ENCODE measurements around the gene GPX2.

DNA sequence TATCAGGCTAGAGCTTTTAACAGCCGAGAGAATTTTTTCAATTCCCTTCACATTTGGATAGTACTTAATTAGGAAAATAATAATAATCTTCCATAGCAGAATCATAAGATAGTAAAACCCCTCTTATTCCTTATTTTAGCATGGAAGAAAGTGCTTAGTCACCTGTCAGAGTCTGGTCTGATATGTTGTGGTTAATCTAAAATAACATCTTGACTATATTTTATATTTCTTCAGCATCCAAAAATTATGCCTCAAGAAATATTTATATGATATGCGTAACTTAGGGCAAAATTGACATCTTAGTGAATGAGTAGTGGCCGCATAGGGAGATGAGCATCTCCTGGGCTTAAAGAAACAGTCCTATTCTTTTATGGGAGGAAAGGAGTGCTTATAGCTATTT is 15.5 kb downstream of the GPX2 start:
- TF ChIP-seq, protein P1, sequence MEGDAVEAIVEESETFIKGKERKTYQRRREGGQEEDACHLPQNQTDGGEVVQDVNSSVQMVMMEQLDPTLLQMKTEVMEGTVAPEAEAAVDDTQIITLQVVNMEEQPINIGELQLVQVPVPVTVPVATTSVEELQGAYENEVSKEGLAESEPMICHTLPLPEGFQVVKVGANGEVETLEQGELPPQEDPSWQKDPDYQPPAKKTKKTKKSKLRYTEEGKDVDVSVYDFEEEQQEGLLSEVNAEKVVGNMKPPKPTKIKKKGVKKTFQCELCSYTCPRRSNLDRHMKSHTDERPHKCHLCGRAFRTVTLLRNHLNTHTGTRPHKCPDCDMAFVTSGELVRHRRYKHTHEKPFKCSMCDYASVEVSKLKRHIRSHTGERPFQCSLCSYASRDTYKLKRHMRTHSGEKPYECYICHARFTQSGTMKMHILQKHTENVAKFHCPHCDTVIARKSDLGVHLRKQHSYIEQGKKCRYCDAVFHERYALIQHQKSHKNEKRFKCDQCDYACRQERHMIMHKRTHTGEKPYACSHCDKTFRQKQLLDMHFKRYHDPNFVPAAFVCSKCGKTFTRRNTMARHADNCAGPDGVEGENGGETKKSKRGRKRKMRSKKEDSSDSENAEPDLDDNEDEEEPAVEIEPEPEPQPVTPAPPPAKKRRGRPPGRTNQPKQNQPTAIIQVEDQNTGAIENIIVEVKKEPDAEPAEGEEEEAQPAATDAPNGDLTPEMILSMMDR (IDR thresholded peaks at IDR 0.05; ENCODE audit: borderline replicate concordance, extremely low read depth, low read length, poor library complexity, severe bottlenecking), result no peak
- TF ChIP-seq EZH2 (IDR thresholded peaks at IDR 0.05; ENCODE audit: borderline replicate concordance, low read depth, low read length, severe bottlenecking), result no peak

Data from DND-41 (cell line).